HepG2 (cell line): ENCODE results near the gene EPB41L1. TPM values are rescaled to one million over a fixed set of nuclear protein-coding genes. Genes with fewer than 3 reads are reported as not detected.

Source experiments
- BRD4 ChIP-seq: sonication (generic); formaldehyde crosslinking; IDR thresholded peaks from 2 replicates; pipeline ENCODE4 v1.4.0; 2020; ENCODE audit warnings: missing genetic modification reagents
- GATA4 ChIP-seq: sonication (generic); IDR thresholded peaks from 2 replicates; pipeline ENCODE4 v1.6.1; 2016; ENCODE audit warnings: antibody characterized with exemption, low read depth, borderline replicate concordance
- LCORL ChIP-seq, 2 experiments: fragments of 450-650 bp in 1 of 2; sonication (generic) in 1 of 2; formaldehyde crosslinking in 1 of 2; IDR thresholded peaks; 2 replicates each; pipeline versions ENCODE4 v1.5.0 to v1.6.1; 2017 to 2020; ENCODE audit warnings: antibody characterized with exemption in 1 of 2, missing genetic modification reagents in 1 of 2
- MZF1 ChIP-seq: sonication (generic); formaldehyde crosslinking; IDR thresholded peaks from 2 replicates; pipeline ENCODE4 v1.8.1; 2023; ENCODE audit warnings: mild to moderate bottlenecking, missing genetic modification reagents, borderline replicate concordance
- PHF21A ChIP-seq: sonication (generic); formaldehyde crosslinking; IDR thresholded peaks from 2 replicates; pipeline ENCODE4 v1.5.0; 2020; ENCODE audit warnings: mild to moderate bottlenecking, missing genetic modification reagents
- RBFOX2 ChIP-seq: fragments of 200-400 bp; formaldehyde crosslinking; IDR thresholded peaks from 2 replicates; pipeline ENCODE4 v1.6.1; 2017; ENCODE audit warnings: low read depth, mild to moderate bottlenecking, low read length
- RFX5 ChIP-seq: IDR thresholded peaks from 2 replicates; pipeline ENCODE4 v1.6.1; 2011; ENCODE audit warnings: low read depth, low read length, improper control_type of control experiment
- TBP ChIP-seq: sonication (generic); formaldehyde crosslinking; IDR thresholded peaks from 2 replicates; pipeline ENCODE4 v1.5.0; 2020; ENCODE audit warnings: missing genetic modification reagents
- THAP11 ChIP-seq: IDR thresholded peaks from 2 replicates; pipeline ENCODE4 v1.6.1; 2016; ENCODE audit warnings: missing biosample characterization, missing genetic modification reagents
- THYN1 ChIP-seq: sonication (generic); formaldehyde crosslinking; IDR thresholded peaks from 2 replicates; pipeline ENCODE4 v1.8.1; 2023; ENCODE audit warnings: low read depth, mild to moderate bottlenecking, moderate library complexity, missing genetic modification reagents, borderline replicate concordance
- XRCC5 ChIP-seq: fragments of 200-400 bp; formaldehyde crosslinking; optimal IDR thresholded peaks from 2 replicates; pipeline ENCODE3; 2017; ENCODE audit warnings: mild to moderate bottlenecking, low read length
- ZBTB38 ChIP-seq: sonication (generic); formaldehyde crosslinking; IDR thresholded peaks from 2 replicates; pipeline ENCODE4 v1.5.1; 2020; ENCODE audit warnings: mild to moderate bottlenecking, missing genetic modification reagents
- ZNF282 ChIP-seq: fragments of 450-650 bp; IDR thresholded peaks from 2 replicates; pipeline ENCODE4 v1.6.1; 2018; ENCODE audit not compliant: partially characterized antibody
- ZNF33A ChIP-seq: sonication (generic); formaldehyde crosslinking; IDR thresholded peaks from 2 replicates; pipeline ENCODE4 v1.5.1; 2020; ENCODE audit warnings: missing genetic modification reagents, mild to moderate bottlenecking, moderate library complexity, borderline replicate concordance
- ZNF382 ChIP-seq: sonication (generic); formaldehyde crosslinking; IDR thresholded peaks from 2 replicates; pipeline ENCODE4 v1.5.0; 2020; ENCODE audit warnings: missing genetic modification reagents, mild to moderate bottlenecking, borderline replicate concordance
- ZNF780A ChIP-seq: sonication (generic); formaldehyde crosslinking; IDR thresholded peaks from 2 replicates; pipeline ENCODE4 v1.8.0; 2022; ENCODE audit warnings: mild to moderate bottlenecking, missing genetic modification reagents, moderate library complexity
- ZZZ3 ChIP-seq: sonication (generic); formaldehyde crosslinking; IDR thresholded peaks from 2 replicates; pipeline ENCODE4 v1.4.0; 2020; ENCODE audit warnings: missing genetic modification reagents, mild to moderate bottlenecking, borderline replicate concordance
- polyA plus RNA-seq, 8 experiments: library from polyadenylated mRNA; depleted of rRNA in 3 of 8; stranded (reverse) in 7 of 8; unstranded in 1 of 8; fragments of >200 nt; fragmentation: Illumina TruSeq in 4 of 8; extraction: Trizol in 4 of 8; gene quantifications; 2 replicates each; pipeline versions ENCODE4 v1.2.1 to v1.2.3, GENCODE V29; 2011 to 2016; ENCODE audit warnings: low read depth in 4 of 8, missing spikeins in 1 of 8, mixed read lengths in 1 of 8; ENCODE audit not compliant: insufficient read depth in 1 of 8
- total RNA-seq, 5 experiments: library from RNA; depleted of rRNA; stranded (reverse); fragments of >200 nt; fragmentation: Illumina TruSeq; extraction: Trizol; gene quantifications; 2 replicates each; pipeline ENCODE4 v1.2.3, GENCODE V29; 2016; ENCODE audit warnings: low read depth in 1 of 5
- TF ChIP-seq, protein P1 (sequence below): IDR thresholded peaks from 2 replicates; pipeline ENCODE4 v1.6.1; 2012; ENCODE audit warnings: low read length, improper control_type of control experiment
- TF ChIP-seq, protein P2 (sequence below): sonication (generic); formaldehyde crosslinking; IDR thresholded peaks from 2 replicates; pipeline ENCODE4 v1.4.0; 2020; ENCODE audit warnings: missing genetic modification reagents
- TF ChIP-seq, protein P3 (sequence below): sonication (generic); formaldehyde crosslinking; IDR thresholded peaks from 2 replicates; pipeline ENCODE4 v1.5.1; 2020; ENCODE audit warnings: mild to moderate bottlenecking, missing genetic modification reagents, moderate library complexity

The EPB41L1 gene
- total and polyA plus RNA-seq, 2 of the 13 experiments (the other 11 are each of a cell fraction or from before 2014, with no cell fraction given), result 16.7 to 39.0 TPM

DNA sequence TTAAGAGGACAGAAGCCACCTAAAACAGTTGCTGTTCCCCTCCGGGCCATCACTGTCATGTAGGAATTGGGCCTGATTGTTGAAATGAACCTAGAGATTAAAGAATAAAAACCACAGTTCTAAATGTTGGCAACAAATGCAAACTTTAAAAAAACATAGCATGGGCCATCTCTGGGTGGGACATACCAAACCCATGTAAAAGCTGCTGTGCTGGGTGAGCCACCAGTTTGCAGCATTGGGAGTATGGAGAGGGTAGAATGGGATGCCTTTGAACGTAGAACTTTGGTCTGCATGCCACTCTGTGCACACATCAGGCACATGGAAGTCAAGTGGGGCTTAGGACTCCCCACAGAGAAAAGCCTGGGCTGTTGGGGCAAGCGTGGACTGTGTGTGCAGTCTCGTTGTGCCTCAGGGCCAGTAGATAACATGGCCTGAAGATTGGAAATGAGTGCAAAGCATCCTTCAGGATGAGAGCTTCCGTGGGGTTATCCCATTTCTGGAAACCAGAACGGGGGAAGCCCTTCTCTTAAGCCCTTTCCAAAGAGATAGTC is 28.1 kb downstream of the EPB41L1 start (continued):
- no peak for TF ChIP-seq ZNF780A (CRISPR knock-in tag)
- no peak for TF ChIP-seq ZNF33A (CRISPR knock-in tag)
- TF ChIP-seq ZNF382 (CRISPR knock-in tag), result no peak
- TF ChIP-seq BRD4, result no peak; the same call in 1 of the 2 replicates
- TF ChIP-seq MZF1 (CRISPR knock-in tag), result no peak; the same call in 1 of the 2 replicates
- no peak for TF ChIP-seq LCORL (IDR thresholded peaks at IDR 0.05)
- peak; percentile 73 for TF ChIP-seq LCORL (CRISPR knock-in tag; IDR thresholded peaks at IDR 0.05)
- TF ChIP-seq, protein P1, sequence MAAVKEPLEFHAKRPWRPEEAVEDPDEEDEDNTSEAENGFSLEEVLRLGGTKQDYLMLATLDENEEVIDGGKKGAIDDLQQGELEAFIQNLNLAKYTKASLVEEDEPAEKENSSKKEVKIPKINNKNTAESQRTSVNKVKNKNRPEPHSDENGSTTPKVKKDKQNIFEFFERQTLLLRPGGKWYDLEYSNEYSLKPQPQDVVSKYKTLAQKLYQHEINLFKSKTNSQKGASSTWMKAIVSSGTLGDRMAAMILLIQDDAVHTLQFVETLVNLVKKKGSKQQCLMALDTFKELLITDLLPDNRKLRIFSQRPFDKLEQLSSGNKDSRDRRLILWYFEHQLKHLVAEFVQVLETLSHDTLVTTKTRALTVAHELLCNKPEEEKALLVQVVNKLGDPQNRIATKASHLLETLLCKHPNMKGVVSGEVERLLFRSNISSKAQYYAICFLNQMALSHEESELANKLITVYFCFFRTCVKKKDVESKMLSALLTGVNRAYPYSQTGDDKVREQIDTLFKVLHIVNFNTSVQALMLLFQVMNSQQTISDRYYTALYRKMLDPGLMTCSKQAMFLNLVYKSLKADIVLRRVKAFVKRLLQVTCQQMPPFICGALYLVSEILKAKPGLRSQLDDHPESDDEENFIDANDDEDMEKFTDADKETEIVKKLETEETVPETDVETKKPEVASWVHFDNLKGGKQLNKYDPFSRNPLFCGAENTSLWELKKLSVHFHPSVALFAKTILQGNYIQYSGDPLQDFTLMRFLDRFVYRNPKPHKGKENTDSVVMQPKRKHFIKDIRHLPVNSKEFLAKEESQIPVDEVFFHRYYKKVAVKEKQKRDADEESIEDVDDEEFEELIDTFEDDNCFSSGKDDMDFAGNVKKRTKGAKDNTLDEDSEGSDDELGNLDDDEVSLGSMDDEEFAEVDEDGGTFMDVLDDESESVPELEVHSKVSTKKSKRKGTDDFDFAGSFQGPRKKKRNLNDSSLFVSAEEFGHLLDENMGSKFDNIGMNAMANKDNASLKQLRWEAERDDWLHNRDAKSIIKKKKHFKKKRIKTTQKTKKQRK, result no peak
- TF ChIP-seq ZZZ3 (CRISPR knock-in tag), result no peak; the same call in 1 of the 2 replicates
- TF ChIP-seq ZBTB38 (CRISPR knock-in tag), result no peak
- TF ChIP-seq, protein P2, sequence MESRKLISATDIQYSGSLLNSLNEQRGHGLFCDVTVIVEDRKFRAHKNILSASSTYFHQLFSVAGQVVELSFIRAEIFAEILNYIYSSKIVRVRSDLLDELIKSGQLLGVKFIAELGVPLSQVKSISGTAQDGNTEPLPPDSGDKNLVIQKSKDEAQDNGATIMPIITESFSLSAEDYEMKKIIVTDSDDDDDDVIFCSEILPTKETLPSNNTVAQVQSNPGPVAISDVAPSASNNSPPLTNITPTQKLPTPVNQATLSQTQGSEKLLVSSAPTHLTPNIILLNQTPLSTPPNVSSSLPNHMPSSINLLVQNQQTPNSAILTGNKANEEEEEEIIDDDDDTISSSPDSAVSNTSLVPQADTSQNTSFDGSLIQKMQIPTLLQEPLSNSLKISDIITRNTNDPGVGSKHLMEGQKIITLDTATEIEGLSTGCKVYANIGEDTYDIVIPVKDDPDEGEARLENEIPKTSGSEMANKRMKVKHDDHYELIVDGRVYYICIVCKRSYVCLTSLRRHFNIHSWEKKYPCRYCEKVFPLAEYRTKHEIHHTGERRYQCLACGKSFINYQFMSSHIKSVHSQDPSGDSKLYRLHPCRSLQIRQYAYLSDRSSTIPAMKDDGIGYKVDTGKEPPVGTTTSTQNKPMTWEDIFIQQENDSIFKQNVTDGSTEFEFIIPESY (CRISPR knock-in tag), result no peak
- 0 out of 2 replicates have a peak, but pooled peaks have one; percentile 32 for TF ChIP-seq THAP11 (CRISPR knock-in tag)
- TF ChIP-seq ZNF282, result no peak
- TF ChIP-seq RBFOX2, result no peak; the same call in 1 of the 2 replicates
- no peak for TF ChIP-seq RFX5
- TF ChIP-seq, protein P3, sequence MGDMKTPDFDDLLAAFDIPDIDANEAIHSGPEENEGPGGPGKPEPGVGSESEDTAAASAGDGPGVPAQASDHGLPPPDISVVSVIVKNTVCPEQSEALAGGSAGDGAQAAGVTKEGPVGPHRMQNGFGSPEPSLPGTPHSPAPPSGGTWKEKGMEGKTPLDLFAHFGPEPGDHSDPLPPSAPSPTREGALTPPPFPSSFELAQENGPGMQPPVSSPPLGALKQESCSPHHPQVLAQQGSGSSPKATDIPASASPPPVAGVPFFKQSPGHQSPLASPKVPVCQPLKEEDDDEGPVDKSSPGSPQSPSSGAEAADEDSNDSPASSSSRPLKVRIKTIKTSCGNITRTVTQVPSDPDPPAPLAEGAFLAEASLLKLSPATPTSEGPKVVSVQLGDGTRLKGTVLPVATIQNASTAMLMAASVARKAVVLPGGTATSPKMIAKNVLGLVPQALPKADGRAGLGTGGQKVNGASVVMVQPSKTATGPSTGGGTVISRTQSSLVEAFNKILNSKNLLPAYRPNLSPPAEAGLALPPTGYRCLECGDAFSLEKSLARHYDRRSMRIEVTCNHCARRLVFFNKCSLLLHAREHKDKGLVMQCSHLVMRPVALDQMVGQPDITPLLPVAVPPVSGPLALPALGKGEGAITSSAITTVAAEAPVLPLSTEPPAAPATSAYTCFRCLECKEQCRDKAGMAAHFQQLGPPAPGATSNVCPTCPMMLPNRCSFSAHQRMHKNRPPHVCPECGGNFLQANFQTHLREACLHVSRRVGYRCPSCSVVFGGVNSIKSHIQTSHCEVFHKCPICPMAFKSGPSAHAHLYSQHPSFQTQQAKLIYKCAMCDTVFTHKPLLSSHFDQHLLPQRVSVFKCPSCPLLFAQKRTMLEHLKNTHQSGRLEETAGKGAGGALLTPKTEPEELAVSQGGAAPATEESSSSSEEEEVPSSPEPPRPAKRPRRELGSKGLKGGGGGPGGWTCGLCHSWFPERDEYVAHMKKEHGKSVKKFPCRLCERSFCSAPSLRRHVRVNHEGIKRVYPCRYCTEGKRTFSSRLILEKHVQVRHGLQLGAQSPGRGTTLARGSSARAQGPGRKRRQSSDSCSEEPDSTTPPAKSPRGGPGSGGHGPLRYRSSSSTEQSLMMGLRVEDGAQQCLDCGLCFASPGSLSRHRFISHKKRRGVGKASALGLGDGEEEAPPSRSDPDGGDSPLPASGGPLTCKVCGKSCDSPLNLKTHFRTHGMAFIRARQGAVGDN (CRISPR knock-in tag), result peak; percentile 73
- TF ChIP-seq TBP (CRISPR knock-in tag), result no peak
- TF ChIP-seq XRCC5, result no peak
- no peak for TF ChIP-seq GATA4
- no peak for TF ChIP-seq THYN1 (CRISPR knock-in tag)
- no peak; the same call in 1 of the 2 replicates for TF ChIP-seq PHF21A (CRISPR knock-in tag)
